Thyroid gland (tissue), 4 donors: ENCODE data around the gene RAD51. TPM values are rescaled to one million over a fixed set of nuclear protein-coding genes. Genes with fewer than 3 reads are reported as not detected.
A peak's percentile ranks its signal among the peaks of the same experiment; 100 is the strongest.

Experiments used
- DNase-seq, 2 donors: peaks; one replicate each; pipeline ENCODE4 v3.0.0-alpha.2; 2019
- H3K27ac ChIP-seq, 3 donors: fragments of 200-600 bp; sonication (generic); 1 replicate in 2 of 3; 2 replicates in 1 of 3; pipeline ENCODE4 v1.5.1; 2016 to 2019; ENCODE audit warnings: mild to moderate bottlenecking in 1 of 3, moderate library complexity in 1 of 3
- H3K27me3 ChIP-seq: fragments of 200-600 bp; sonication (generic); one replicate; pipeline ENCODE4 v1.5.1; 2019
- H3K36me3 ChIP-seq, 2 donors: fragments of 200-600 bp; sonication (generic); one replicate each; pipeline ENCODE4 v1.5.1; 2016 to 2019
- H3K4me1 ChIP-seq, 2 donors: fragments of 200-600 bp; sonication (generic); one replicate each; pipeline ENCODE4 v1.5.1; 2017 to 2019
- H3K4me3 ChIP-seq, 3 donors: fragments of 200-600 bp; sonication (generic); replicated peaks in 1 of 3; 1 replicate in 2 of 3; 2 replicates in 1 of 3; pipeline ENCODE4 v1.5.1; 2016; ENCODE audit warnings: mild to moderate bottlenecking in 1 of 3
- H3K9me3 ChIP-seq: fragments of 200-600 bp; sonication (generic); one replicate; pipeline ENCODE4 v1.5.1; 2017
- CTCF ChIP-seq, 6 experiments: fragments of 200-600 bp in 3 of 6; fragments of 450-650 bp in 3 of 6; sonication (generic) in 3 of 6; IDR thresholded peaks; one replicate each; pipeline ENCODE4 v1.5.1; 2016 to 2019; ENCODE audit warnings: antibody characterized with exemption in 6 of 6, mild to moderate bottlenecking in 2 of 6, inconsistent platforms in 1 of 6, moderate library complexity in 1 of 6
- POLR2A ChIP-seq, 2 donors: fragments of 450-650 bp; IDR thresholded peaks; one replicate each; pipeline ENCODE4 v1.6.1; 2017; ENCODE audit warnings: antibody characterized with exemption in 2 of 2, mild to moderate bottlenecking in 2 of 2, moderate library complexity in 1 of 2
- WGBS, 2 donors: methylation state at CpG; one replicate each; pipeline ENCODE4 v1.1.5; 2017; 5-methylcytosine and 5-hydroxymethylcytosine counted together
- intact Hi-C: fragments of 100-400 bp; cut with DNase I; formaldehyde crosslinking; loops from one replicate; pipeline ENCODE4 v1.15.1; 2023
- total RNA-seq, 4 donors: library from RNA; depleted of rRNA; stranded (reverse); fragments of >200 nt; gene quantifications; one replicate each; pipeline ENCODE4 v1.2.3, GENCODE V29; 2016

The RAD51 gene
- total RNA-seq, 4 donors from 2014 or later, result 0.40 to 1.4 TPM; not detected in 2

GRCh38 chr15:40770147-40770721 is 75.3 kb downstream of the RAD51 start:
- TF ChIP-seq CTCF (IDR thresholded peaks at IDR 0.05) (no peak), POLR2A (IDR thresholded peaks at IDR 0.05) (no peak)
- H3K9me3 ChIP-seq, result no peaks in the 10 kb centered on the region
- peaks cover 17 to 24% of the 10 kb centered on the region in 2 donors for H3K36me3 ChIP-seq
- no peak overlapping the region for H3K4me3 ChIP-seq
- no peak for DNase-seq
- intact Hi-C loops, result loop anchor here (10.0 kb wide), 1 partner anchor 205 kb away; the partner anchor contains the start of genes CCDC32 and RPUSD2
- no peaks in the 10 kb centered on the region for H3K27me3 ChIP-seq
- WGBS, 2 donors, result 77 to 88% methylated on average over 7 to 8 of the region's 17 CpGs
- H3K27ac ChIP-seq, result peak overlapping the region in 1 of 3 donors; percentile 70
- peaks cover 3 to 31% of the 10 kb centered on the region in 2 donors for H3K4me1 ChIP-seq

GRCh38 chr15:40771242-40771641 is 76.3 kb downstream of the RAD51 start:
- WGBS, 2 donors, result 93 to 99% methylated on average over 5 of the region's 5 CpGs
- Histone ChIP-seq H3K27ac (no peak overlapping the region), H3K4me3 (no peak overlapping the region), H3K36me3 (peaks cover 27 to 34% of the 10 kb centered on the region in 2 donors), H3K9me3 (no peaks in the 10 kb centered on the region), H3K27me3 (no peaks in the 10 kb centered on the region), H3K4me1 (peaks cover 0 to 23% of the 10 kb centered on the region in 2 donors)
- no peak for TF ChIP-seq POLR2A (IDR thresholded peaks at IDR 0.05)
- TF ChIP-seq CTCF (IDR thresholded peaks at IDR 0.05), result no peak
- no peak for DNase-seq
- intact Hi-C loops, result loop anchor here (10.0 kb wide), 1 partner anchor 206 kb away; the partner anchor contains the start of genes CCDC32 and RPUSD2

GRCh38 chr15:40772014-40772413 is 77.0 kb downstream of the RAD51 start:
- H3K36me3 ChIP-seq, result peaks cover 34 to 41% of the 10 kb centered on the region in 2 donors
- no peaks in the 10 kb centered on the region for H3K9me3 ChIP-seq
- TF ChIP-seq CTCF (IDR thresholded peaks at IDR 0.05) (no peak), POLR2A (IDR thresholded peaks at IDR 0.05) (no peak)
- DNase-seq, result no peak
- peaks cover 0 to 23% of the 10 kb centered on the region in 2 donors for H3K4me1 ChIP-seq
- WGBS, 2 donors, result 74 to 93% methylated on average over 7 to 13 of the region's 13 CpGs
- H3K4me3 ChIP-seq, result no peak overlapping the region
- intact Hi-C loops, result loop anchor here (10.0 kb wide), 1 partner anchor 207 kb away; the partner anchor contains the start of genes CCDC32 and RPUSD2
- no peaks in the 10 kb centered on the region for H3K27me3 ChIP-seq
- H3K27ac ChIP-seq, result no peak overlapping the region

- peaks cover 42 to 45% of the 10 kb centered on the region in 2 donors for H3K36me3 ChIP-seq
- 91 to 96% methylated on average over 5 to 8 of the region's 8 CpGs for WGBS, 2 donors
- H3K27me3 ChIP-seq, result no peaks in the 10 kb centered on the region
- intact Hi-C loops, result loop anchor here (10.0 kb wide), 1 partner anchor 209 kb away; the partner anchor contains the start of genes CCDC32 and RPUSD2
- H3K27ac ChIP-seq, result no peak overlapping the region
- H3K4me3 ChIP-seq, result no peak overlapping the region
- no peak for DNase-seq
- H3K9me3 ChIP-seq, result no peaks in the 10 kb centered on the region
- TF ChIP-seq CTCF (IDR thresholded peaks at IDR 0.05) (no peak), POLR2A (IDR thresholded peaks at IDR 0.05) (no peak)
- H3K4me1 ChIP-seq, result peaks cover 0 to 20% of the 10 kb centered on the region in 2 donors
Observed at GRCh38 chr15:40773496-40773895, 78.5 kb downstream of the RAD51 start.

GRCh38 chr15:40773902-40774301 is 78.9 kb downstream of the RAD51 start:
- Histone ChIP-seq H3K27ac (no peak overlapping the region), H3K9me3 (no peaks in the 10 kb centered on the region), H3K27me3 (no peaks in the 10 kb centered on the region), H3K36me3 (peaks cover 45 to 49% of the 10 kb centered on the region in 2 donors), H3K4me1 (peaks cover 0 to 16% of the 10 kb centered on the region in 2 donors), H3K4me3 (no peak overlapping the region)
- WGBS, 2 donors, result 98 to 100% methylated on average over 4 to 6 of the region's 6 CpGs
- DNase-seq, result no peak
- TF ChIP-seq POLR2A (IDR thresholded peaks at IDR 0.05) (no peak), CTCF (IDR thresholded peaks at IDR 0.05) (no peak)
- intact Hi-C loops, result loop anchor here (10.0 kb wide), 1 partner anchor 209 kb away; the partner anchor contains the start of genes CCDC32 and RPUSD2
